Astrocyte (in vitro differentiated cells and primary cell): Measurements from ENCODE around the gene C21orf58.

ENCODE experiments used
- CTCF ChIP-seq: IDR thresholded peaks from 2 replicates; pipeline ENCODE4 v1.5.1; 2011; ENCODE audit warnings: low read depth, mild to moderate bottlenecking, inconsistent platforms, low read length, moderate library complexity; ENCODE audit not compliant: insufficient read depth
- EZH2 ChIP-seq: IDR thresholded peaks from 2 replicates; pipeline ENCODE4 v1.6.1; 2012; ENCODE audit warnings: mild to moderate bottlenecking, low read length, inconsistent platforms; ENCODE audit not compliant: insufficient read depth

GRCh38 chr21:46295996-46296752 is 27.5 kb downstream of the C21orf58 start:
- TF ChIP-seq CTCF, result no peak
- no peak for TF ChIP-seq EZH2
